ENCODE measurements around the gene ZC3H11A. TPM values are rescaled to one million over a fixed set of nuclear protein-coding genes. Genes with fewer than 3 reads are reported as not detected.
"Not testable (repeated sequence)": the region's sequence is repeated elsewhere in the genome, so short reads cannot be mapped to it uniquely, and the experiment has no call there.

ZC3H11A gene
- polyA plus RNA-seq = 114 TPM
- long read RNA-seq, donor 1, partial matches to known transcripts = 43 of 48 reads
- long read RNA-seq, donor 1, other reads (novel, unspliced or antisense) = 0 of 48 reads
- long read RNA-seq, donor 2, full-length matches to known transcripts = 3 of 247 reads
- long read RNA-seq, donor 2, partial matches to known transcripts = 244 of 247 reads
- long read RNA-seq, donor 2, other reads (novel, unspliced or antisense) = 0 of 247 reads
- long read RNA-seq, donor 3 = 0 reads
- long read RNA-seq, donor 4, partial matches to known transcripts = 0 of 2 reads
- long read RNA-seq, donor 4, other reads (novel, unspliced or antisense) = 0 of 2 reads
- long read RNA-seq, donor 5, partial matches to known transcripts = 41 of 44 reads
- long read RNA-seq, donor 5, other reads (novel, unspliced or antisense) = 0 of 44 reads
- long read RNA-seq, donor 6, full-length matches to known transcripts = 1 of 84 reads
- long read RNA-seq, donor 6, partial matches to known transcripts = 83 of 84 reads
- long read RNA-seq, donor 6, other reads (novel, unspliced or antisense) = 0 of 84 reads
- long read RNA-seq, donor 7, partial matches to known transcripts = 21 of 26 reads
- long read RNA-seq, donor 7, other reads (novel, unspliced or antisense) = 0 of 26 reads
- long read RNA-seq, donor 8, transcript ZC3H11A-207 (2 exons, 822 nt) = major isoform, 6 of 129 reads
- long read RNA-seq, donor 8, partial matches to known transcripts = 121 of 129 reads
- long read RNA-seq, donor 8, other reads (novel, unspliced or antisense) = 0 of 129 reads
- long read RNA-seq, donor 9, partial matches to known transcripts = 47 of 51 reads
- long read RNA-seq, donor 9, other reads (novel, unspliced or antisense) = 0 of 51 reads
- long read RNA-seq, donor 10, full-length matches to known transcripts = 5 of 68 reads
- long read RNA-seq, donor 10, partial matches to known transcripts = 63 of 68 reads
- long read RNA-seq, donor 10, other reads (novel, unspliced or antisense) = 0 of 68 reads
- long read RNA-seq, donor 11, partial matches to known transcripts = 98 of 101 reads
- long read RNA-seq, donor 11, other reads (novel, unspliced or antisense) = 0 of 101 reads

DNA sequence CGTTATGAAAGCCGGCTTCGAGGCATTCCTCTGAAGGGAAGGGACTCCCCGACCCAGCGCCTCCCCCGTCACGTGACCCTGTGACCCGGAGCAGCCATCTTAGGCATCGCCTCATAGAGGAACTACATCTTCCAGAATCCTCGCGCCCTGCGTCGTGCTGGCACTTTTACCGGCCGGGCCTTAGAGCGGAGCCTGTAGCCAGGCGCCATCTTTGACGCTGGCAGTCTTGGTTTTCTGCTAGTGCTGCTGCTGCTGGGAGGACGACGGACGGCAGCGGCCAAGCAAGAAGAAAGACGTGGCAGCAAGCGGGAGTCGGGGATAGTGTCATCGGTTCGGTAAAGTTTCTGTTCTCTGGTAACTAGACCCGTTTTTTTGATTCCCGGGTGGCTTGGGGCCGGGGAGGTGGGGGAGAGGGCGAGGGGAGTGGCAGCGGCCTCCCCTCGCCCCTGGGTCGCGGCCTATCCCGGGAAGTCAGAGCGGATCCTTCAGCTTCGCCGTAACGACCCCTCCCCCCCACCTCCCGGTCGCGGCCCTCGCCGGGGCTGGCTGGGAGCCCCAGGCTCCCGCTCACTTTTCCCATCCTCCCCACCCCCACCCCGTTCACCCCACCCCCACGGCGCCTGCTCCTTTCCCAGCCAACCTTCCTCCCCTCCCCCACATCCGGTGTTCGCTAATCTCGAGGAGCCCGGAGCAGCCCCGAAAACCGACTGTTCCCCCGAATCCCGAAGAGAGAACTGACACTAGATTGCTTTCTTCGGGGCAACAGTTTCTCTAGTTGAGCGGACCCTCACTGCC, at the start of gene ZC3H11A, which contains the start of gene ZBED6:
ZC3H11A (plus strand) TSS at position 183 of the 795 bp plus-strand sequence. CDS start 21,448 bp downstream, outside the sequence.
ZBED6 (plus strand) TSS at position 183 of the 795 bp plus-strand sequence. CDS start 1,900 bp downstream, outside the sequence.
- Histone ChIP-seq H3K27ac (ENCODE audit: low read length) (peak within 1 kb of the TSS; percentile 94), H3K4me1 (ENCODE audit: control insufficient read depth, insufficient read depth, low read length) (peaks cover 15% of the 10 kb centered on the region), H3K36me3 (ENCODE audit: control insufficient read depth, insufficient read depth, low read length) (peaks cover 27% of the 10 kb centered on the region), H3K9me3 (ENCODE audit: control insufficient read depth, low read depth, low read length) (no peaks in the 10 kb centered on the region), H3K27me3 (ENCODE audit: control insufficient read depth, insufficient read depth, low read length) (no peaks in the 10 kb centered on the region), H3K4me3 (ENCODE audit: low read length) (peak within 1 kb of the TSS; percentile 82)
- no CpG with 5 or more reads among the region's 59 CpGs for WGBS (ENCODE audit: insufficient coverage, low lambda C conversion rate)
- peak; percentile 99 for DNase-seq

DNA sequence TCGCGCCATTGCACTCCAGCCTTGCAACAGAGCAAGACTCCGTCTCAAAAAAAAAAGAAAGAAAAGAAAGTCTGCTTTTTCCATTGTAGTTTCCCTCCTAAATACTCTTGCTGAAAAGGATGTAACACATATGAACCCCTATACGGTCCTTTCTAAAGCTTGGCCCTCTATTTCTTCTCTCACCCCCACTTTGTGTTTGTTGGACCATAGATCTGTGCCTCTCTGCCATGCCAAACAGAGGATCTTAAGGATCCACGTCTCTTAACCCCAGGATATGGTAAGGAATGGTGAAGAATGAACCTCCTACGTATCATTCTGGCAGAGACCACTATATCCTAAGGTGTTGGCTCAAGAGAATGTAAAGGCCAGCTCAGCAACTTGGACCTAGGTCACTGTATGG, 49.1 kb upstream of the ZC3H11A start:
- Histone ChIP-seq H3K4me3 (ENCODE audit: low read length) (no peak overlapping the region), H3K27me3 (ENCODE audit: control insufficient read depth, insufficient read depth, low read length) (no peaks in the 10 kb centered on the region), H3K4me1 (ENCODE audit: control insufficient read depth, insufficient read depth, low read length) (no peaks in the 10 kb centered on the region), H3K36me3 (ENCODE audit: control insufficient read depth, insufficient read depth, low read length) (peaks cover 2% of the 10 kb centered on the region), H3K9me3 (ENCODE audit: control insufficient read depth, low read depth, low read length) (no peaks in the 10 kb centered on the region), H3K27ac (ENCODE audit: low read length) (no peak overlapping the region)
- no CpG with 5 or more reads among the region's 6 CpGs for WGBS (ENCODE audit: insufficient coverage, low lambda C conversion rate)
- no peak for DNase-seq

DNA sequence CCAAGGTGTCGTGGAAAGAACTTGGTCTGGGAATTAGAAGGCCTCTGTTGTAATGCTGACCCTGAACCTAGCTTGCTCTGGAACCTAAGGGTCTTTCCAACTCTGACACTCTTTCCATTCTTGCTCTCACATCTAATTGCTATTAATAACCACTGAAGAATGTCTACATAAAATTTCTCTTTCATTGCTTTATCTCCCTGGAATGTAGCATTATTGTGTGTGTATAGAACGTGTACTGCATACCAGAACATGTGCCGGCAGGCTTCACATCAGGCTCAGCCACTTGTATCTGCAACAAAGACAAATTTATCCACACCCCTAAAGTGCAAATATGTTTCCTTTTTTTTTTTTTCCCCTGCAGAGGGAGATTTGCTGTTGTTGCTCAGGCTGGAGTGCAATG, 44.4 kb upstream of the ZC3H11A start:
- DNase-seq = no peak
- WGBS (ENCODE audit: insufficient coverage, low lambda C conversion rate) = no CpG with 5 or more reads among the region's 3 CpGs
- no peaks in the 10 kb centered on the region for H3K4me1 ChIP-seq (ENCODE audit: control insufficient read depth, insufficient read depth, low read length)
- H3K4me3 ChIP-seq (ENCODE audit: low read length) = no peak overlapping the region
- no peaks in the 10 kb centered on the region for H3K36me3 ChIP-seq (ENCODE audit: control insufficient read depth, insufficient read depth, low read length)
- no peaks in the 10 kb centered on the region for H3K9me3 ChIP-seq (ENCODE audit: control insufficient read depth, low read depth, low read length)
- no peaks in the 10 kb centered on the region for H3K27me3 ChIP-seq (ENCODE audit: control insufficient read depth, insufficient read depth, low read length)
- no peak overlapping the region for H3K27ac ChIP-seq (ENCODE audit: low read length)

DNA sequence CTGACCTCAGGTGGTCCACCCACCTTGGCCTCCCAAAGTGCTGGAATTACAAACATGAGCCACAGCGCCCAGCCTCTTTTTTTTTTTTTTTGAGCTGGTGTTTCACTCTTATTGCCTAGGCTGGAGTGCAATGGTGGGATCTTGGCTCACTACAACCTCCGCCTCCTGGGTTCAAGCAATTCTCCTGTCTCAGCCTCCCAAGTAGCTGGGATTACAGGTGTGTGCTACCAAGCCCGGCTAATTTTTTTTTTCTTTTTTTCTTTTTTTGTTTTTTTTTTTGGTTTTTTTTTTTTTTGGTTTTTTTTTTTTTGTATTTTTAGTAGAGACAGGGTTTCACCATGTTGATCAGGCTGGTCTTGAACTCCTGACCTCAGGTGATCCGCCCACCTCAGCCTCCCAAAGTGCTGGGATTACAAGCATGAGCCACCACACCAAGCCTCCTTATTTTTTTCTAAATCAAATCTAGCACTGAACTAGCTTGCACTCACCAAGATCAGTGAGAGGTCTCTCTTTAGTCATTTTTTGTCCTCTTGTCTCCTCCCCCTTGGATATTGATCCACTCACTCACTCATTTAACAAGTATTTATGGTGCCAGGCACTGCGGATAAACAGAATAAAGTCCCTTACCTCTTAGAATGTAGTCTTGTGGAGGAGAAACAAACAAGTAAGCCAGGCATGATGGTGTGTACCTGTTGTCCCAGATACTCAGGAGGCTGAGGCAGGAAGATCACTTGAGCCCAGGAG, 43.6 kb upstream of the ZC3H11A start:
- not testable (repeated sequence) for H3K27me3 ChIP-seq (ENCODE audit: control insufficient read depth, insufficient read depth, low read length); H3K4me1 ChIP-seq (ENCODE audit: control insufficient read depth, insufficient read depth, low read length); DNase-seq; H3K9me3 ChIP-seq (ENCODE audit: control insufficient read depth, low read depth, low read length); H3K4me3 ChIP-seq (ENCODE audit: low read length); H3K27ac ChIP-seq (ENCODE audit: low read length); H3K36me3 ChIP-seq (ENCODE audit: control insufficient read depth, insufficient read depth, low read length)
- 83% methylated on average over 2 of the region's 5 CpGs for WGBS (ENCODE audit: insufficient coverage, low lambda C conversion rate)

DNA sequence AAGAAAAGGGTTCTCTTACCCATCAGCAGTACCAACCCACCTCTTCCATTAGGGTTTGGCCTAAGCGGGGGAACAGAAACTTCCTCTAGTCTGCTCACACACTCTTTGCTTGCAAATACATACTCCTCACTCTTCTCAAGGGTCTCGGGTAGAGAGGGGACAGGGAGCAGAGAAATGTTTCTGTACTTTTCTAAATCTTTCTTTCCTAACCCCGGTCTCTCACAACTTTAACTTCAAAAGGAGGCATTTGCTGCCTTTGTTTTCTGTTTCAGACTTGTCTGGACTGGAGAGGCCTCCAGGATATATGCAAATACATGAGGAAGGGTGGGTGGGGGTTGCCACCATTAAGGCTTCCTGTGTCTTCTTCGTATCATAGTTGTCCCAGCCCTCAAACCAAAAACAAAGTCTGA, 41.0 kb upstream of the ZC3H11A start:
- no peaks in the 10 kb centered on the region for H3K4me1 ChIP-seq (ENCODE audit: control insufficient read depth, insufficient read depth, low read length)
- no peaks in the 10 kb centered on the region for H3K27me3 ChIP-seq (ENCODE audit: control insufficient read depth, insufficient read depth, low read length)
- H3K27ac ChIP-seq (ENCODE audit: low read length) = no peak overlapping the region
- no peak for DNase-seq
- H3K4me3 ChIP-seq (ENCODE audit: low read length) = no peak overlapping the region
- no peaks in the 10 kb centered on the region for H3K36me3 ChIP-seq (ENCODE audit: control insufficient read depth, insufficient read depth, low read length)
- no CpG with 5 or more reads among the region's 4 CpGs for WGBS (ENCODE audit: insufficient coverage, low lambda C conversion rate)
- H3K9me3 ChIP-seq (ENCODE audit: control insufficient read depth, low read depth, low read length) = no peaks in the 10 kb centered on the region

DNA sequence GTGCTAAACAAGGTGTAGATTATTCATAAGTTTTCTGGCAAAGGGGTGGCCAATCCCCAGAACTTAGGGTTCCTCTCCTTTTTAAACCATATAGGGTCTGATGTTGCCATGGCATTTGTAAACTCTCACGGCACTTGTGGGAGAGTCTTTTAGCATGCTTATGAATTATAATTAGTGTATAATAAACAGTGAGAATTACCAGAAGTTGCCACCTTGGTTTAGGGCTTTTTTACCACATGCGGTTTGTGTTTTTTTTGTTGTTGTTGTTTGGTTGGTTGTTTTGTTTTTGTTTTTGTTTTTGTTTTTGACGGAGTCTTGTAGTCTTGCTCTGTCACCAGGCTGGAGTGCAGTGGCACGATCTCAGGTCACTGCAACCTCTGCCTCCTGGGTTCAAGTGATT, 39.4 kb upstream of the ZC3H11A start:
- no peaks in the 10 kb centered on the region for H3K36me3 ChIP-seq (ENCODE audit: control insufficient read depth, insufficient read depth, low read length)
- H3K27ac ChIP-seq (ENCODE audit: low read length) = no peak overlapping the region
- H3K9me3 ChIP-seq (ENCODE audit: control insufficient read depth, low read depth, low read length) = no peaks in the 10 kb centered on the region
- DNase-seq = no peak
- H3K4me3 ChIP-seq (ENCODE audit: low read length) = no peak overlapping the region
- 80% methylated on average over 1 of the region's 4 CpGs for WGBS (ENCODE audit: insufficient coverage, low lambda C conversion rate)
- H3K4me1 ChIP-seq (ENCODE audit: control insufficient read depth, insufficient read depth, low read length) = no peaks in the 10 kb centered on the region
- H3K27me3 ChIP-seq (ENCODE audit: control insufficient read depth, insufficient read depth, low read length) = no peaks in the 10 kb centered on the region

DNA sequence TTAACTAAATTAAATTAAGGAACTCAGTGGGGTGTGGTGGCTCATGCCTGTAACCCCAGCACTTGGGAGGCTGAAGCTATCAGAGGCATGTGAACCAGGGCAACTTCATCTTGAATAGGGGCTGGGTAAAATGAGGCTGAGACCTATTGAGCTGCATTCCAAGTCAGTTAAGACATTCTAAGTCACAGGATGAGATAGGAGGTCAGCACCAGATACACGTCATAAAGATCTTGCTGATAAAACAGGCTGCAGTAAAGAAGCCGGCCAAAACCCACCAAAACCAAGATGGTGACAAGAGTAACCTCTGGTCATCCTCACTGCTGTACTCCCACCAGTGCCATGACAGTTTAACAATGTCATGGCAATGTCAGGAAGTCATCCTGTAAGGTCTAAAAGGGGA, 36.7 kb upstream of the ZC3H11A start:
- not testable (repeated sequence) for H3K9me3 ChIP-seq (ENCODE audit: control insufficient read depth, low read depth, low read length); H3K4me3 ChIP-seq (ENCODE audit: low read length); DNase-seq; H3K36me3 ChIP-seq (ENCODE audit: control insufficient read depth, insufficient read depth, low read length); H3K4me1 ChIP-seq (ENCODE audit: control insufficient read depth, insufficient read depth, low read length); H3K27ac ChIP-seq (ENCODE audit: low read length); H3K27me3 ChIP-seq (ENCODE audit: control insufficient read depth, insufficient read depth, low read length)
- WGBS (ENCODE audit: insufficient coverage, low lambda C conversion rate) = no CpG with 5 or more reads among the region's 2 CpGs

DNA sequence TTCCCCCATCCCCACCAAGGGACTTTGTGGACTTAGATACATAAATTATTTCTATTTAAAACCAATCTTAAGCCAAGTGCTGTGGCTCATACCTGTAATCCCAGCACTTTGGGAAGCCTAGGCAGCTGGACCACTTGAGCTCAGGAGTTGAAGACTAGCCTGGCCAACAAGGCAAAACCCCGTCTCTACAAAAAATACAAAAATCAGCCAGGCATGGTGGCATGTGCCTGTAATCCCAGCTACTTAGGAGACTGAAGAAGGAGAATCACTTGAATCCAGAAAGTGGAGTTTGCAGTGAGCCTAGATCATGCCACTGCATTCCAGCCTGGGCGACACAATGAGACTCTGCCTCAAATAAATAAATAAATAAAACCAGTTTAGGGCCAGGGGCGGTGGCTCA, 34.9 kb upstream of the ZC3H11A start:
- no peaks in the 10 kb centered on the region for H3K36me3 ChIP-seq (ENCODE audit: control insufficient read depth, insufficient read depth, low read length)
- DNase-seq = no peak
- H3K27me3 ChIP-seq (ENCODE audit: control insufficient read depth, insufficient read depth, low read length) = no peaks in the 10 kb centered on the region
- no CpG with 5 or more reads among the region's 3 CpGs for WGBS (ENCODE audit: insufficient coverage, low lambda C conversion rate)
- no peak overlapping the region for H3K27ac ChIP-seq (ENCODE audit: low read length)
- H3K9me3 ChIP-seq (ENCODE audit: control insufficient read depth, low read depth, low read length) = no peaks in the 10 kb centered on the region
- H3K4me1 ChIP-seq (ENCODE audit: control insufficient read depth, insufficient read depth, low read length) = no peaks in the 10 kb centered on the region
- H3K4me3 ChIP-seq (ENCODE audit: low read length) = no peak overlapping the region

DNA sequence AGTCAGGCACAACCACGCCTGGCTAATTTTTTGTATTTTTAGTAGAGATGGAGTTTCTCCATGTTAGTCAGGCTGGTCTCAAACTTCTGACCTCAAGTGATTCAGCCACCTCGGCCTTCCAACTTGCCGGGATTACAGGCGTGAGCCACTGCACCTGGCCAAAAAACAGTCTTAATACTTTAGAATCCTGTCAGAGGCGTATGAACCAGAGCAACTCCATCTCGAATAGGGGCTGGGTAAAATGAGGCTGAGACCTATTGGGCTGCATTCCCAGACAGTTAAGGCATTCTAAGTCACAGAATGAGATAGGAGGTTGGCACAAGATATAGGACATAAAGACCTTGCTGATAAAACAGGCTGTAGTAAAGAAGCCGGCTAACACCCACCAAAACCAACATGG, 33.5 kb upstream of the ZC3H11A start:
- not testable (repeated sequence) for H3K27ac ChIP-seq (ENCODE audit: low read length); H3K4me1 ChIP-seq (ENCODE audit: control insufficient read depth, insufficient read depth, low read length); H3K36me3 ChIP-seq (ENCODE audit: control insufficient read depth, insufficient read depth, low read length); DNase-seq; H3K4me3 ChIP-seq (ENCODE audit: low read length); H3K27me3 ChIP-seq (ENCODE audit: control insufficient read depth, insufficient read depth, low read length); H3K9me3 ChIP-seq (ENCODE audit: control insufficient read depth, low read depth, low read length)
- WGBS (ENCODE audit: insufficient coverage, low lambda C conversion rate) = no CpG with 5 or more reads among the region's 7 CpGs
